ENCODE measurements around the gene DVL1.

Gene DVL1

GRCh38 chr1:1308756-1309250 lies 40.4 kb downstream of the DVL1 start:
- no peak for DNase-seq

DNA sequence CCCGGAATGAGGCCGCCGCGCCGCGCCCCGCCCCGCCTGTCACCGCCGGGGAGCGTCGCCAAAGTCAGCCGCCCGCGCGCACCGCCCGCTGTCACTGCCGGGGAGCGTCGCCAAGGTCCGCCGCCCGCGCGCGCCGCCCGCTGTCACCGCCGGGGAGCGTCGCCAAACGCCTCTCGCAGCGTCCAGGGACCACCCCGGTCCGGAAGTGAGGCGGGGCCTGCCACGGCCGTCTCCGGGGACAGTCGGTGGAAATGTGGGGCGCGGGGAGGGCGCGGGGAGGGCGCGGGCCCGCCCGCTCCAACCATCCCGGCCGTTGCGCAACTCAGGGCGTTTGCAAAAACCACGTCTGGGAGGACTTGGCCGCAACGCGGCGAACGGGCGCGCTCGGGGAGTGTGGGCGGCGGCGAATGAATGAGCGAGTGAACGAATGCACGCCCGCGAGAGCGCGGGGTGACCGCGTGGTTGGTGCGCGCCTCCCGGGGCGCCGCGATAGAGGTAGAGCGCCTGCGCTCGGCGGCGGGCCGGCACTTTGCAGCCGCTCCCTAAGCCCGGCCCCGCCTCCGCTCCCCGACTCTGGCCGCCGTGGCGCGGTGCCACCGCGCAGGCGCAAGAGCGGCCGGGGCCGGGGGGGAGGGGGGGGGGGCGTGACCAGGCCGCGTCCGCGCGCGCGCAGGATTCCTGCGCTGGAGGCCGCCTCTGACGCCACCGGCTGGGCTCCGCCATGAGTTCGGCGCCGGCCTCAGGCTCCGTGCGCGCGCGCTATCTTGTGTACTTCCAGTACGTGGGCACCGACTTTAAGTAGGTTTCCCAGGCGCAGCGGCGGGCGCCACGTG lies 41.1 kb downstream of the DVL1 start, which contains the start of the genes ACAP3 and PUSL1:
Gene ACAP3, minus strand, starts transcription at position 8 of the 833 bp plus-strand sequence. CDS start 115 bp downstream, outside the sequence.
Gene PUSL1, plus strand, starts transcription at position 675 of the 833 bp plus-strand sequence. Its CDS starts 47 bp downstream, at position 722.
- DNase-seq = peak; percentile 91

DNA sequence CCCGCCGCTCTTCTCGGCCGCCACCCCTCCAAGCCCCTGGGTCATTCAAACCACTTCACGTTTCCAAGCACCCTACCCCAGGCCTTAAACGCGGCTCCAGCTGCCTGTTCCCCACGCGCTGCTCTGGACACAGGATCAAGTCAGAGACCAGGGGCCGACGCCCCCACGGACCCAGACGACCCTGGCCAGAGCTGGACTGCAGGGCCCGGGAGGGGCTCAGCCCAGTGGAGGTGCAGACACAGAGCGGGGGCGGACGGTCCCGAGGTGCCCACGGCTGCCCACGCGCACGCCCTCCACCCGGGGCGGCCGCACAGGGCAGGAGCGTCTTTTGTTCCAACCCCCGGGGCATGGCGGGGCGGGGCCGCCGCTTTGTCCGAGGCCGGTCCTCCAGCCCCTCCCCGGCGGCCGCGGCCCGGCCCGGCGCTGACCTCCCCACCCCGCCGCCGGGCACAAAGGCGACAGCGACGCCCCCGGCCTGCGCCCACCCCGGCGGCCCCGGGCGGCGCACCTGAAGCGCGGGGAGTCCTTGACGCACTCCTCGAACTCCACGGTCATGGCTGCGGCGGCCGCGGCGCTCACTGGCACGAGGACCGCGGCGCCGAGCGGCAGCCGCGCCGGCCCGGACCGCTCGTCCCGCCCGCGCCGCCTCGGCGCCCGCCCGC lies 41.8 kb downstream of the DVL1 start:
- no peak for DNase-seq

DNA sequence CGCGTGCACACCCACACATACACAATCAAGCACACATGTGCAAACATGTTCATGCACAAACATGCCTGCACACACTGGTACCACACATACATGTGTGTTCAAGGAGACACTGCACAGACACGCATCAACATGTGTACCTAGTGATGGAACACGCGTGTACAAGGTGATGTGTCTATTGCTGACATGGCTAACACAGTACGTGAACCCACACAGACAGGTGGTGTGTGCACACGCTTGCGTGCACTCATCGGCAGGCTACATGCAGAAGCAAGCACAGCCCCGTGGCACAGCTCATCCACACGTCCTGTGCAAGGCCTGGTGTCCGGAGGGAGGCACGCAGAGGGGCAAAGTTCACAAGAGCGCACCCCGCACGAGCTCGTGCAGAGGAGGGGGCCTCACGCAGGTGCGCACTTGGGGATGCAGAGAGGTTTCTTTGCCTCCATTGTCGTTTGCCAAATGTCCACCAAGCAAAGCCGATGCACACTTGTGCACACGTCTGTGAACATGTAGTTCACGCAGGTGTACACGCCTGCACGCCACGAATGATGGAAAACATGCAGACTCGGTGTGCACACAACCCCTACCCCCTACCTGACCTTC lies 42.5 kb downstream of the DVL1 start:
- no peak for DNase-seq

DNA sequence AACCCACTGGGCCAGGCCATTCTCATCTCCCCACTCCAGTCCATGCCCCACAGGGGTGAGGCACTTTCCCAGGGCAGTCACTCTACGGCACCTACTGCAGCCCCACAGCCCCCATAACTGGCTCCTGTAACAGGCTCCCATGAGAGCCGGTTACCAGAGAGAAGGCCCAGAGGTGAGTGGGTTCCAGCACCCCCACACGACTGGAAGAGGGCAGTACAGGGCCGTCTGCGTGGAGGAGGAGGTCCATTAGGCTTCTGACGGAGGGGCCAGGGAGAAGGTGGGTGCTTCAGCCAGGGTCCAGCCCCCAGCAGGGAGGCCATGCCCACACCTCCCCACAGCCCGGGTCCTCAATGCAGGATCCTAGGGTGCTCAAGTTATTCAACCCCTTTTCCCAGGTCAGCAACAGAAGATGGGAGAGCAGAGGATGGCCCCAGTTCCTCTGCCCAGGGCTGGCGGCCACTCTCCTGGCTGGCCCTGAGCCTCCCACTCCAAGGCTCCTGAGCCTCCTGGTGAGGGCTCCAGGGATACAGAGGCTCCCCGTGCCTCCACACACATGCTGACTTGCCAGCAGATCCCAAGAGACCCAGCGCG lies 43.1 kb downstream of the DVL1 start:
- DNase-seq = no peak

DNA sequence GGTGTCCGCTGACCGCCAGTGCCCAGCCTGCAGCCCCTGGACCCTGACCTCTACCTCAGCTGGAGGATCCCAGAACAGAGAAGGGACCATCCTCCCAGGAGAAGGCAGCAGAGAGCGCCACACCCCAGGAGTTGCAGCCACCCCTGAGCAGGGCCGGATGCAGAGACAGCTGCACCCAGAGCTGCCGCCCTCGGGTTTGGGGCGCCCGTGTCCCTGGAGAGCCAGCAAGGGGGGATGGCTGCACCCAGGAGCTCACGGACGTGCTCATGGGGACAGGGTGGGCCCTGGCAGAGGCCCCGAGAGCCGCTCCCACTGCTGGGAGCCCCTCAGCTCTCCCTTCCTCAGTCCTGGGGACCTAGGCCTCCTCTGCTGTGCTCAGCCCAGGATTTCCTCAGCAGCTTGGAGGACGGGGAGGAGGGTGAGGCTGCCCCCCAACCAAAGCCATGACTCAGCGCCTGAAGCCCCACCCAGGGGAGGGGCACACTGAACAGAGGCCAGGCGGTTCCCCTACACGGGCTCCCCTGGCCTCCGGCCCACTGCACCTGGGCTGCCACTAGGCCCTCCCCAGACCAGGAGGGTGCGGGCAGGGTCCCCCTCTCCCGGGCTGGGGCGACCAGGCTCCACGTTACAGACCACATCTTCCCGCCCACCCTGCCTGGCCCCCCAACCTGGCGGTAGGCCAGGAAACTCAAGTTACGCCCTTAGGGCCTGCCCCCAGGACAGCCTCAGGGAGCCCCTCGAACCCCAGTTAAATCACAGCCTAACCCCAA lies 43.7 kb downstream of the DVL1 start:
- DNase-seq = peak; percentile 44

- DNase-seq = peak; percentile 76
Measured at GRCh38 chr1:1304331-1305299, 44.6 kb downstream of the DVL1 start.

- no peak for DNase-seq
Measured at GRCh38 chr1:1303736-1304135, 45.5 kb downstream of the DVL1 start.

DNA sequence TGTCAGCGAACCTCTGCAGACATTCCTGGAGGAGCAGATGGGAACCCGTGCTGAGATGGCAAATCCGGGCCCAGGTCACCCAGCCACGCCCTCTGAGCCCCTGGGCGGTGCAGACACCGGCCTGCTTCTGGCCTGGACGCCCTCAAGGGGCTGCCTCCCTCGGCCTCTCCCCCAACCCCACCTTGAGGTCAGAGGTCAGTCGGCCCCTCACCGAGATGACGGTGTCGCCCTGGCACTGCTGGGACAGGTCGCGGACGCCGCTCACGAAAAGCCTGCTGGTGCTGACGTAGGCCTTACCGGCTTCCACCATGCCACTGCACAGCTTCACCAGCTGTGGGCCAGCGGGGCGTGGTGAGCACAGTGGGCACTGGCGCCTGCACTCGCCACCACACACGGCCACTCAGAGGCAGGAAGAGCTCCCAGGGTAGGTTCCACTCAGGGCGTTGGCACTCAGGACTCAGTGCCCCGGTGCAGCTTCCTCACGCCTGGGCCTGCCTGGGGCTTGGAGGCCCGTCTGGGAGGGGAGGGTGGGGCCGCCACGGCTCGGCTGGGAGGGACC lies 46.2 kb downstream of the DVL1 start:
- DNase-seq = no peak

GRCh38 chr1:1302006-1302430 lies 47.2 kb downstream of the DVL1 start:
- no peak for DNase-seq

DNA sequence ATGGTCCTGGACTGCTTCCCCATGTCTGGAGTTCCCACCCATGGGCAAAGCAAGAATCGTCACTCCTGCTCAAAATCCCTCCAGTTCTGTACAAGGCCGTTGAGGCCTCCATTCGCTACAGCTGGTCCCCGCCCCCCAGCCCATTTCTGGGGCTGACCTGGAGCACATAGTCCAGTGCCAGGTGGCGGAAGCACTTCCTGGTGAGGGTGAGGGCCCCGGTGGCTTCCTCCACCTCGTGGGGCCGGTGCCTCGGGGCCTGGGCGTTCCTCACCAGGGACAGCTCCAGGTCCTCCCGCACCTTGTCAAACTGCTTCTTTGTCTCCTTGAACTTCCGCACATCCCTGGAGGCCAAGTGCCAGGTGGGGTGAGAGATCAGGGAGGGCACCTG lies 48.9 kb downstream of the DVL1 start:
- DNase-seq = no peak

DNA sequence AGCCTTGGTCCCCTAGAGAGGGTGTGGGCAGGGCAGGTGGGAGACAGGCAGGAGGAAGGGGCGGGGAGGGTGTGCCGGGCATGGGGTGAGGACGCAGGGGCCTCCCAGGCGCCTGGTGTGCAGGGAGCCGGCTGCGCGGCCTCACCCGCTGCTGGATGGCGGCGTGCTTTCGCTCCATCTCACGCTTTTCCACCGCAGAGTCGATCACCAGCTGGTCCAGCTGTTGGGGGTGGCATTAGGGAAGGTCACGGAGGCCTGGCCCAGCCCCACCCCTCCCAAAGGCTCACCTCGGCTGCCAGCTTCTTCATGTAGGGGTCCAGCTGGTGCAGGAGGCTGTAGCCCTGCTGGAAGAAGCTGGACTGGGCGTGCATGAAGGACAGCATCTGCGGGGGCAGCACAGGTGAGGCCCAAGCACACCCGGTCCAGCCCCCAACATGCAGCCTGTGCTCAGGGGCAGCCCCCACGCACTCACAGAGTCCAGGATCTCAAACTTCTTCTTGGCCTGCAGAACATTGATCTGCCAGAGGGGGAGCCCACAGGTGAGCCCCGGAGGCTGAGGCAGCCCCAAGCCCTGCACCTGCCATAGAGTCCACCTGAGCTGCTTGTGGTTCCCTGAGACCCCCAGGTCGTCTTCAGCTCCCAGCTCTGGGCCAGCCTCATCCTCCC lies 49.4 kb downstream of the DVL1 start:
- no peak for DNase-seq

DNA sequence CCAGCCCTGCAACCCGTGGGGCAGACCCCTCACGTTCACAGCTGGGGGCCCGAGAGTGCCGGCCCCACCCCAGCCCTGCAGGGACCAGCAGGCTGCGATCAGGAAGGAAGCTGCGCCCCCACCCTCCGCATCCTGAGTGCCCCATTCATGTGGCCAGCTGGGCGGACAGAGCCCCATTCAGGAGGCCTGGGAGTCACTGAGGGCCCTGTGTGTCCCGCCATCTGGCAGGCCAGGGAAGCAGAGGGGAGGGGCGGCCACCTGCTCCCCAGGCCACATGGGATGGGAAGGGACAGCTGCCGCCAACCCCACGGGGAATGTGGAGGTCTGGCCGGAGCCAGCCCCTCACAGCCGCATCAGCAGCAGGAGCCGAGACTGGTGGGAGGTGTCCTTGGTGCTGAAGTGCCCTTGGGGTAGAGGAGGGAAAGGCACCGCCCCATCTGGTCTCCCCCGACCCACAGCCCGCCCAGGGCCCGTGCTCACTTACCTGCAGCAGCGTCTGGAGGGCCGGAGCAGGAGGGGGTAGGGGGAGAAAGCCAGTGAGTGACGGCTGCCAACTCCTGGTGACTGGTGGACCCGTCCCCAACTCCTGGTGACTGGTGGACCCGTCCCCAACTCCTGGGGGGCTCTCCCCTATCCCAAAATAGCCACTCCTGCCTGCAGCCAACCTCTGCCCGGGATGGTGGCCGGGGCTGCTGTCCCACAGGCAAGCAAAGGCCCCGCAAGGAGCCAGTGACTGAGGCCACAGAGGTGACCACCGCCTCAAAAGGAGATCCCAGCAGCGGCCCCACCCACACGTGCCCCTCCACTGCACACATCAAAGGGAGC lies 50.1 kb downstream of the DVL1 start:
- no peak for DNase-seq

DNA sequence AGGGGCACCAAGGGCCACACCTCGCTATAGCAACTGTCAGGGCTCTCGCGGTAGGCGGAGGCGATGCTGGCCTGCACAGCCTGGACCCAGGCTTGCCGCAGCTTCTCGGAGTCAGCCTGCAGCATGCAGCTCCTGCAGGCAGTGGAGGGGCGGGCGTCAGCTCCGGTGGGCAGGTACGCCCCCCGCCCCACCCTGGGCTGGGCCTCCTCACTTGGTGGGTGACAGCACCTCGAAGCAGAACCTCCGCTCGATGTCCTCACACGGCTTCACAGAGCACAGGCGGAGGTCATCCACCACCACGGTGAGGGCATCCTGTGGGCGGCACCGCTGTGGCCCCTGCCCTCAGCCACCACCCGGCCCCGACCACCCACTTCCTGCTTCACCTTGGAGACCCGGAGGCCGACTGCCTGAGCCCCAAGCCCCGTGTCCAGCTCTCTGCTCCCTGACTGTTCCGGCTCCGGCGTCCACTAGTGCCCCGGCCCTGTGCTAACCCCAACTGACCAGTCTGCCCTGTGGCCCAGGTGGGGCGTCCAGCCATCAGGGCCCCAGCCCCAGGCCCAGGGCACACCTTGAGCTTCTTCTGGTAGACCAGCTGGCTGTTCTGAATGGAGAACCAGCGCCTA lies 51.3 kb downstream of the DVL1 start:
- no peak for DNase-seq

GRCh38 chr1:1296070-1297061 lies 52.9 kb downstream of the DVL1 start:
- DNase-seq = no peak

GRCh38 chr1:1295154-1295923 lies 53.9 kb downstream of the DVL1 start:
- no peak for DNase-seq

All from COR-L47 (cell line).